Loucy (cell line): ENCODE results near the gene RDM1.

Experiments
- H2AFZ ChIP-seq: fragments of 200-600 bp; sonication (generic); 2 replicates; pipeline ENCODE4 v1.6.0; 2016; ENCODE audit warnings: antibody characterized with exemption, mild to moderate bottlenecking, low read length, moderate library complexity
- H3F3A ChIP-seq: fragments of 200-600 bp; 2 replicates; pipeline ENCODE4 v1.6.0; 2016; ENCODE audit warnings: antibody characterized with exemption, low read depth, mild to moderate bottlenecking
- H3K27me3 ChIP-seq: fragments of 200-600 bp; sonication (generic); 2 replicates; pipeline ENCODE4 v1.6.1; 2014; ENCODE audit warnings: low read length, mild to moderate bottlenecking; ENCODE audit not compliant: insufficient read depth, poor library complexity, severe bottlenecking
- H3K36me3 ChIP-seq: fragments of 200-600 bp; sonication (generic); 2 replicates; pipeline ENCODE4 v1.6.1; 2016; ENCODE audit warnings: low read length; ENCODE audit not compliant: insufficient read depth
- H3K4me1 ChIP-seq: fragments of 200-600 bp; sonication (generic); 2 replicates; pipeline ENCODE4 v1.5.1; 2014; ENCODE audit warnings: low read length, mild to moderate bottlenecking; ENCODE audit not compliant: insufficient read depth, poor library complexity, severe bottlenecking
- H3K4me2 ChIP-seq: fragments of 200-600 bp; sonication (generic); 2 replicates; pipeline ENCODE4 v1.6.0; 2014; ENCODE audit warnings: antibody characterized with exemption, low read length, low read depth, mild to moderate bottlenecking; ENCODE audit not compliant: poor library complexity, severe bottlenecking
- H3K4me3 ChIP-seq: fragments of 200-600 bp; sonication (generic); 2 replicates; pipeline ENCODE4 v1.5.1; 2014; ENCODE audit warnings: low read length, mild to moderate bottlenecking, mixed read lengths; ENCODE audit not compliant: poor library complexity, severe bottlenecking
- H3K79me2 ChIP-seq: fragments of 200-600 bp; sonication (generic); 2 replicates; pipeline ENCODE4 v1.6.1; 2014; ENCODE audit warnings: low read length; ENCODE audit not compliant: insufficient read depth
- H3K9ac ChIP-seq: fragments of 200-600 bp; sonication (generic); 2 replicates; pipeline ENCODE4 v1.6.0; 2014; ENCODE audit warnings: mild to moderate bottlenecking, low read depth, low read length, moderate library complexity; ENCODE audit not compliant: poor library complexity, severe bottlenecking
- H3K9me2 ChIP-seq: fragments of 200-600 bp; sonication (generic); replicated peaks from 2 replicates; pipeline ENCODE4 v1.6.1; 2016; ENCODE audit warnings: low read depth, low read length, mixed read lengths
- H3K9me3 ChIP-seq: fragments of 200-600 bp; sonication (generic); 2 replicates; pipeline ENCODE4 v1.6.1; 2014; ENCODE audit warnings: mild to moderate bottlenecking, antibody characterized with exemption, low read length, low read depth; ENCODE audit not compliant: insufficient read depth
- H4K20me1 ChIP-seq: fragments of 200-600 bp; sonication (generic); 2 replicates; pipeline ENCODE4 v1.6.0; 2014; ENCODE audit warnings: antibody characterized with exemption, low read length, mild to moderate bottlenecking; ENCODE audit not compliant: insufficient read depth, poor library complexity, severe bottlenecking
- EZH2phosphoT487 ChIP-seq: fragments of 200-600 bp; IDR thresholded peaks from 2 replicates; pipeline ENCODE4 v1.6.1; 2018; ENCODE audit warnings: antibody characterized with exemption, mild to moderate bottlenecking, moderate library complexity, borderline replicate concordance
- TF ChIP-seq, protein P1 (sequence below): fragments of 200-600 bp; sonication (generic); conservative IDR thresholded peaks from 2 replicates; pipeline ENCODE4 v1.5.1; 2014; ENCODE audit warnings: mild to moderate bottlenecking, antibody characterized with exemption, low read length

RDM1 gene

GRCh38 chr17:35903451-35903850, 27.1 kb downstream of the RDM1 start:
- Histone ChIP-seq H2AFZ (no peak overlapping the region), H3K4me2 (no peak overlapping the region), H3K9ac (no peak overlapping the region), H4K20me1 (no peaks in the 10 kb centered on the region), H3K9me2 (no peaks in the 10 kb centered on the region), H3K79me2 (no peaks in the 10 kb centered on the region), H3F3A (no peaks in the 10 kb centered on the region), H3K4me1 (no peaks in the 10 kb centered on the region), H3K9me3 (no peaks in the 10 kb centered on the region), H3K36me3 (no peaks in the 10 kb centered on the region), H3K27me3 (no peaks in the 10 kb centered on the region), H3K4me3 (no peak overlapping the region)
- TF ChIP-seq EZH2phosphoT487: no peak
- TF ChIP-seq, protein P1, sequence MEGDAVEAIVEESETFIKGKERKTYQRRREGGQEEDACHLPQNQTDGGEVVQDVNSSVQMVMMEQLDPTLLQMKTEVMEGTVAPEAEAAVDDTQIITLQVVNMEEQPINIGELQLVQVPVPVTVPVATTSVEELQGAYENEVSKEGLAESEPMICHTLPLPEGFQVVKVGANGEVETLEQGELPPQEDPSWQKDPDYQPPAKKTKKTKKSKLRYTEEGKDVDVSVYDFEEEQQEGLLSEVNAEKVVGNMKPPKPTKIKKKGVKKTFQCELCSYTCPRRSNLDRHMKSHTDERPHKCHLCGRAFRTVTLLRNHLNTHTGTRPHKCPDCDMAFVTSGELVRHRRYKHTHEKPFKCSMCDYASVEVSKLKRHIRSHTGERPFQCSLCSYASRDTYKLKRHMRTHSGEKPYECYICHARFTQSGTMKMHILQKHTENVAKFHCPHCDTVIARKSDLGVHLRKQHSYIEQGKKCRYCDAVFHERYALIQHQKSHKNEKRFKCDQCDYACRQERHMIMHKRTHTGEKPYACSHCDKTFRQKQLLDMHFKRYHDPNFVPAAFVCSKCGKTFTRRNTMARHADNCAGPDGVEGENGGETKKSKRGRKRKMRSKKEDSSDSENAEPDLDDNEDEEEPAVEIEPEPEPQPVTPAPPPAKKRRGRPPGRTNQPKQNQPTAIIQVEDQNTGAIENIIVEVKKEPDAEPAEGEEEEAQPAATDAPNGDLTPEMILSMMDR: no peak

GRCh38 chr17:35901631-35902175, 28.9 kb downstream of the RDM1 start:
- no peaks in the 10 kb centered on the region for H3K36me3 ChIP-seq
- no peak overlapping the region for H3K4me2 ChIP-seq
- H3K9me3 ChIP-seq: no peaks in the 10 kb centered on the region
- no peak overlapping the region for H3K4me3 ChIP-seq
- H3F3A ChIP-seq: no peaks in the 10 kb centered on the region
- no peaks in the 10 kb centered on the region for H4K20me1 ChIP-seq
- no peaks in the 10 kb centered on the region for H3K9me2 ChIP-seq
- TF ChIP-seq EZH2phosphoT487: no peak
- TF ChIP-seq, protein P1: no peak
- H3K9ac ChIP-seq: no peak overlapping the region
- H3K4me1 ChIP-seq: no peaks in the 10 kb centered on the region
- H2AFZ ChIP-seq: no peak overlapping the region
- no peaks in the 10 kb centered on the region for H3K27me3 ChIP-seq
- H3K79me2 ChIP-seq: no peaks in the 10 kb centered on the region

DNA sequence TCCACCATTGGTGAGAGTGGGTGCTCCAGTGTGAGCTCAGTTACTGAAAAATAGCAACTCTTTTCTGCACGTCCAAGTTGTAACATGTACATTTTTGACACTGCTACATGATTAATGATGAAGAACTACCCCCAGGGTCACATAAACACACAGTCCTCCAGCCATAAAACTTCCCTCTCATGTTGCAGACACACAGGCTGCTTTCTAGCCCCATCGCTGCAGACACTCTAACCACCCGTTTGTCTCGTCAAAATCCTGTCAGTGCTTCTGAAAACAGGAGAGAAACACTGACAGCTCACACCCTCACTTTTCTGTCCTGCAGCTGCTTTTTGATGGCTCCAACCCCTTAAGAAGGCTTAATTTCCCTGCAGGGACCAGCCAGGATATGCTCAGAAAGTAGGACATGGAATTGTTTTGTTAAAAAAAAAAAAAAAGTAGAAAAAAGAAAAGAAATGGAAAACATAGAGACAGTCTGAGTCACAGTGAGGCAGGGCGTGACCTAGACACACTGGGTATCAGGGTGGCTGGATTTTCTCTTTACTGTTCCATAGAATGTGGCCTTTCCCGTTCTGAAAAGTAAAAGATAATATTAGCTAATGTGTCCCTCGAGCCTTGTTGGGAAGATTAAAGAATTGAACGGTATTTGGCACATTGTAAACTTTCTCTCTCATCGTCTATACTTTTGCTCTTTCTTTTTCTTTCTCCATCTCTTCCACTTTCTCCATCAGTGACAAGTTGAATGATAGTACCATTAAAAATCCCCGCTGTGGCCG, 29.7 kb downstream of the RDM1 start:
- Histone ChIP-seq H3K4me2 (no peak overlapping the region), H3K9me3 (no peaks in the 10 kb centered on the region), H4K20me1 (no peaks in the 10 kb centered on the region), H3K27me3 (no peaks in the 10 kb centered on the region), H3K79me2 (no peaks in the 10 kb centered on the region), H3K4me3 (no peak overlapping the region), H3F3A (no peaks in the 10 kb centered on the region), H3K36me3 (no peaks in the 10 kb centered on the region), H3K9ac (no peak overlapping the region), H2AFZ (no peak overlapping the region), H3K4me1 (no peaks in the 10 kb centered on the region), H3K9me2 (no peaks in the 10 kb centered on the region)
- TF ChIP-seq, protein P1: no peak
- TF ChIP-seq EZH2phosphoT487: no peak
